H9 (cell line): Measurements from ENCODE around the gene TOGARAM1. TPM values are rescaled to one million over a fixed set of nuclear protein-coding genes. Genes with fewer than 3 reads are reported as not detected.

Experiments used
- DNase-seq: peaks from one replicate; pipeline ENCODE4 v3.0.0-alpha.2; 2017
- H2AFZ ChIP-seq: one replicate; pipeline ENCODE4 v1.6.1; 2013; ENCODE audit warnings: mild to moderate bottlenecking, low read length, control low read depth, moderate library complexity
- H2AK5ac ChIP-seq: 2 replicates; pipeline ENCODE4 v1.6.1; 2013; ENCODE audit warnings: low read length, control low read depth, mixed read lengths; ENCODE audit not compliant: insufficient read length
- H2BK120ac ChIP-seq: one replicate; pipeline ENCODE4 v1.6.1; 2013; ENCODE audit warnings: low read depth, mild to moderate bottlenecking, low read length, control low read depth, inconsistent platforms; ENCODE audit not compliant: poor library complexity, severe bottlenecking
- H2BK12ac ChIP-seq: 2 replicates; pipeline ENCODE4 v1.6.1; 2013; ENCODE audit warnings: low read length, control low read depth, mixed read lengths, low read depth; ENCODE audit not compliant: insufficient read length
- H2BK15ac ChIP-seq: 2 replicates; pipeline ENCODE4 v1.6.1; 2013; ENCODE audit warnings: low read depth, low read length, control low read depth
- H2BK20ac ChIP-seq: one replicate; pipeline ENCODE4 v1.6.1; 2013; ENCODE audit warnings: low read depth, mild to moderate bottlenecking, low read length, control low read depth, inconsistent platforms; ENCODE audit not compliant: poor library complexity, severe bottlenecking
- H2BK5ac ChIP-seq: 2 replicates; pipeline ENCODE4 v1.6.1; 2013; ENCODE audit warnings: low read length, control low read depth, mixed read lengths; ENCODE audit not compliant: insufficient read length
- H3K14ac ChIP-seq: 2 replicates; pipeline ENCODE4 v1.6.1; 2013; ENCODE audit warnings: low read length, control low read depth; ENCODE audit not compliant: insufficient read depth
- H3K18ac ChIP-seq: 2 replicates; pipeline ENCODE4 v1.6.1; 2013; ENCODE audit warnings: low read depth, mild to moderate bottlenecking, mixed read lengths, low read length, control low read depth; ENCODE audit not compliant: insufficient read length
- H3K23ac ChIP-seq: 2 replicates; pipeline ENCODE4 v1.6.1; 2013; ENCODE audit warnings: low read length, control low read depth, mixed read lengths, low read depth; ENCODE audit not compliant: insufficient read length
- H3K23me2 ChIP-seq: 2 replicates; pipeline ENCODE4 v1.6.1; 2013; ENCODE audit warnings: low read depth, mild to moderate bottlenecking, mixed read lengths, low read length, control low read depth; ENCODE audit not compliant: insufficient read length, poor library complexity, severe bottlenecking
- H3K27ac ChIP-seq: 2 replicates; pipeline ENCODE4 v1.5.1; 2013; ENCODE audit warnings: low read length, control low read depth, mixed read lengths, low read depth; ENCODE audit not compliant: insufficient read length
- H3K27me3 ChIP-seq: 2 replicates; pipeline ENCODE4 v1.6.1; 2013; ENCODE audit warnings: low read length, control low read depth, inconsistent platforms; ENCODE audit not compliant: insufficient read depth
- H3K4ac ChIP-seq: 2 replicates; pipeline ENCODE4 v1.6.1; 2013; ENCODE audit warnings: low read depth, mild to moderate bottlenecking, control low read depth, inconsistent platforms, low read length, moderate library complexity
- H3K4me1 ChIP-seq: 2 replicates; pipeline ENCODE4 v1.6.1; 2013; ENCODE audit warnings: low read length, control low read depth, inconsistent platforms; ENCODE audit not compliant: insufficient read depth
- H3K4me2 ChIP-seq: 2 replicates; pipeline ENCODE4 v1.6.1; 2013; ENCODE audit warnings: low read length, control low read depth, mixed read lengths; ENCODE audit not compliant: insufficient read length, insufficient read depth
- H3K56ac ChIP-seq: 2 replicates; pipeline ENCODE4 v1.6.1; 2013; ENCODE audit warnings: low read depth, mild to moderate bottlenecking, mixed read lengths, low read length, control low read depth; ENCODE audit not compliant: insufficient read length
- H3K79me1 ChIP-seq: 2 replicates; pipeline ENCODE4 v1.6.1; 2013; ENCODE audit warnings: low read depth, mild to moderate bottlenecking, moderate library complexity, low read length, control low read depth, inconsistent platforms; ENCODE audit not compliant: insufficient read depth, poor library complexity, severe bottlenecking
- H3K79me2 ChIP-seq: 2 replicates; pipeline ENCODE4 v1.6.1; 2013; ENCODE audit warnings: low read length, control low read depth, inconsistent platforms; ENCODE audit not compliant: insufficient read depth
- H3K9ac ChIP-seq: 2 replicates; pipeline ENCODE4 v1.6.1; 2013; ENCODE audit warnings: low read length, control low read depth, mixed read lengths; ENCODE audit not compliant: insufficient read length; ENCODE audit errors: extremely low read depth
- H3K9me3 ChIP-seq: one replicate; pipeline ENCODE4 v1.6.1; 2013; ENCODE audit warnings: low read depth, low read length, inconsistent platforms; ENCODE audit not compliant: control insufficient read depth
- H3T11ph ChIP-seq: one replicate; pipeline ENCODE4 v1.6.1; 2013; ENCODE audit warnings: mild to moderate bottlenecking, low read length, control low read depth, inconsistent platforms
- H4K20me1 ChIP-seq: one replicate; pipeline ENCODE4 v1.6.1; 2013; ENCODE audit not compliant: control insufficient read depth, insufficient read length, insufficient read depth
- H4K5ac ChIP-seq: 2 replicates; pipeline ENCODE4 v1.6.1; 2013; ENCODE audit warnings: low read depth, mild to moderate bottlenecking, mixed read lengths, low read length, control low read depth; ENCODE audit not compliant: insufficient read length
- H4K8ac ChIP-seq: replicated peaks from 2 replicates; pipeline ENCODE4 v1.6.1; 2013; ENCODE audit warnings: low read length, control low read depth, mixed read lengths, low read depth; ENCODE audit not compliant: insufficient read length
- H4K91ac ChIP-seq: 2 replicates; pipeline ENCODE4 v1.6.1; 2013; ENCODE audit warnings: low read depth, mild to moderate bottlenecking, moderate library complexity, mixed read lengths, low read length, control low read depth; ENCODE audit not compliant: insufficient read length
- H3K27ac Mint-ChIP-seq, 3 experiments: 2 replicates in 2 of 3; 3 replicates in 1 of 3; pipeline ENCODE4 v1.8.0; 2020 to 2021; ENCODE audit warnings: mixed read lengths in 3 of 3, mild to moderate bottlenecking in 1 of 3, moderate library complexity in 1 of 3
- H3K27me3 Mint-ChIP-seq: 2 replicates; pipeline ENCODE4 v1.8.0; 2021; ENCODE audit warnings: low read depth, mild to moderate bottlenecking, moderate library complexity, mixed read lengths
- H3K36me3 Mint-ChIP-seq, 3 experiments: 2 replicates in 2 of 3; 3 replicates in 1 of 3; pipeline ENCODE4 v1.8.0; 2020 to 2021; ENCODE audit warnings: low read depth in 3 of 3, mixed read lengths in 3 of 3; ENCODE audit not compliant: insufficient read depth in 1 of 3
- H3K4me1 Mint-ChIP-seq, 2 experiments: 2 replicates each; pipeline ENCODE4 v1.8.0; 2020; ENCODE audit warnings: mixed read lengths in 2 of 2
- H3K4me3 Mint-ChIP-seq, 2 experiments: 2 replicates in 1 of 2; 3 replicates in 1 of 2; pipeline ENCODE4 v1.8.0; 2020 to 2021; ENCODE audit warnings: mild to moderate bottlenecking in 2 of 2, mixed read lengths in 2 of 2, moderate library complexity in 1 of 2
- H3K9me3 Mint-ChIP-seq, 2 experiments: 2 replicates in 1 of 2; 3 replicates in 1 of 2; pipeline ENCODE4 v1.8.0; 2020; ENCODE audit warnings: mild to moderate bottlenecking in 2 of 2, mixed read lengths in 2 of 2, moderate library complexity in 1 of 2
- total RNA-seq: library from RNA; stranded (reverse); gene quantifications from 2 replicates; pipeline ENCODE4 v1.2.1, GENCODE V29; 2021
- TF ChIP-seq, protein P1 (sequence below): fragments of 200-600 bp; sonication (generic); conservative IDR thresholded peaks from 3 replicates; pipeline ENCODE4 v1.8.0; 2021; ENCODE audit warnings: antibody characterized with exemption, mild to moderate bottlenecking

The TOGARAM1 gene
- total RNA-seq, 1 experiment from 2014 or later, result 11.4 TPM

DNA sequence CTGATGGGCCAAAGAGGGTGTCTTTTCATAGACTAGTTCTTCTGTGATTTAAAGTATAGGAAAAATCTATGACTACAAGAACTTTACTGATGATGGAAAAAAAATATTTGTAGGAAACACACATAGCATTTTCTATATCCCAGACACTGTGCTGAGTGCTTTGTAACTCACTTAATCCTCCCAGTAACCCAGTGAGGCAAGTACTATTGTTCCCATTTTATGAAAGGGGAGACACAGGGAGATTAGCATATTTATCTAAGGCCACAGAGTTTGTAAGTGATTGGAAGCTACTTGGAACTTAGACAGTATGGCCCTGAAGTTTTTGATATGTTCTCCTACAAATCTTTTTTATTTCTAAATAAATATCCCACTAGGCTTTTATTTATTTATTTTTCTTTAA is 141.8 kb downstream of the TOGARAM1 start:
- Histone ChIP-seq H2BK20ac (no peak overlapping the region), H3K27me3 (no peaks in the 10 kb centered on the region), H3K18ac (no peak overlapping the region), H4K91ac (no peak overlapping the region), H2BK5ac (no peak overlapping the region), H3K56ac (no peak overlapping the region), H3K4ac (no peak overlapping the region), H3K4me2 (no peak overlapping the region), H3K23me2 (no peaks in the 10 kb centered on the region), H2BK15ac (no peak overlapping the region), H3K14ac (no peak overlapping the region), H4K8ac (no peak overlapping the region), H2AFZ (no peak overlapping the region), H3K27ac (no peak overlapping the region), H3K79me2 (no peaks in the 10 kb centered on the region), H3K9me3 (no peaks in the 10 kb centered on the region), H4K5ac (no peak overlapping the region), H3T11ph (no peak overlapping the region), H3K9ac (no peak overlapping the region), H4K20me1 (no peaks in the 10 kb centered on the region), H3K79me1 (no peaks in the 10 kb centered on the region), H2BK12ac (no peak overlapping the region), H2AK5ac (no peak overlapping the region), H3K23ac (no peak overlapping the region), H3K4me1 (no peaks in the 10 kb centered on the region), H2BK120ac (no peak overlapping the region)
- Mint-ChIP-seq H3K4me1 (peaks cover 0 to 4% of the 10 kb centered on the region in 2 experiments), H3K27me3 (no peaks in the 10 kb centered on the region), H3K27ac (no peak overlapping the region), H3K9me3 (no peaks in the 10 kb centered on the region), H3K4me3 (no peak overlapping the region), H3K36me3 (peaks cover 26 to 80% (median 70%) of the 10 kb centered on the region in 3 experiments; a peak in 6 of 7 replicates)
- DNase-seq, result no peak
- TF ChIP-seq, protein P1, sequence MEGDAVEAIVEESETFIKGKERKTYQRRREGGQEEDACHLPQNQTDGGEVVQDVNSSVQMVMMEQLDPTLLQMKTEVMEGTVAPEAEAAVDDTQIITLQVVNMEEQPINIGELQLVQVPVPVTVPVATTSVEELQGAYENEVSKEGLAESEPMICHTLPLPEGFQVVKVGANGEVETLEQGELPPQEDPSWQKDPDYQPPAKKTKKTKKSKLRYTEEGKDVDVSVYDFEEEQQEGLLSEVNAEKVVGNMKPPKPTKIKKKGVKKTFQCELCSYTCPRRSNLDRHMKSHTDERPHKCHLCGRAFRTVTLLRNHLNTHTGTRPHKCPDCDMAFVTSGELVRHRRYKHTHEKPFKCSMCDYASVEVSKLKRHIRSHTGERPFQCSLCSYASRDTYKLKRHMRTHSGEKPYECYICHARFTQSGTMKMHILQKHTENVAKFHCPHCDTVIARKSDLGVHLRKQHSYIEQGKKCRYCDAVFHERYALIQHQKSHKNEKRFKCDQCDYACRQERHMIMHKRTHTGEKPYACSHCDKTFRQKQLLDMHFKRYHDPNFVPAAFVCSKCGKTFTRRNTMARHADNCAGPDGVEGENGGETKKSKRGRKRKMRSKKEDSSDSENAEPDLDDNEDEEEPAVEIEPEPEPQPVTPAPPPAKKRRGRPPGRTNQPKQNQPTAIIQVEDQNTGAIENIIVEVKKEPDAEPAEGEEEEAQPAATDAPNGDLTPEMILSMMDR, result no peak
